Stimulated activated CD4-positive, alpha-beta T cell treated with anti-CD3 and anti-CD28 coated beads, Interleukin-1b, Interleukin-23, amount 100 ng/mL, for 1 hour (primary cell): ENCODE results near the gene ZSCAN12.
"Not testable (repeated sequence)": the region's sequence is repeated elsewhere in the genome, so short reads cannot be mapped to it uniquely, and the experiment has no call there.

Experiments
- DNase-seq, 2 donors: peaks; one replicate each; pipeline ENCODE4 v3.0.0-alpha.2; 2020; ENCODE audit warnings: low read depth in 2 of 2

The ZSCAN12 gene

DNA sequence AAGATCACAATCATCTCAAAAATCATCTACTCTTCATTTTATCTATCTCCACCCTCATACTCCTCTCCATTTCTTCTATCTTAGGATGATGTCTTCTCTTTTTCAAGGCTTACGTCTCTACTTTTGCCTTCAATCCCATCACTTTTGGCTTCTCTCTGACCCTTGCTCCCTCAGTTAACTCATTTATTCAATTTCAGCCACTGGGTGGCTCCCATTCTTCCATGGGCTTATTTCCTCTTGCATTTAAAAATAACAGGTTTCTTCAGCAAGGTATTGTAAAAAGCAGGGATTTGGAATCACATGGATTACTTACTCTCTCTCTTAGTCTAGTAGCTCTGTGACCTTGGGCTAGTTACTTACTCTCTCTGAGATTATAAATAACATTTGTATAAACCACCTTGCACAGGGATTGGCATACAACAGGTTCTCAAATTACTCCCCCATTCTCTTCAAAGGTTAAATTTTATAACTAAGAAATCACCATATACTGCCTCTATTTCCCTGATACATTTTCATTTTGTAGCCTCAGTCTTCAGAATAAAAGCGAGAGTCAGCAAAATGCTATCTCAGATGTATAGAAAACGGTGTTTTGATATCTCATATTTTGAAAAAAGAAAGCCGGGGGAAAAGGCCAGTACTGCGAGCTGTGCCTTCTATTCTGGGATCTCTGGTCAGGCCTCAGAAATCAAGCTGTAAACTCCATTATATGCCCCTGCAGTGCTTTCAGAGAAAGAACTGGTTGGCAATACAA lies 5.5 kb downstream of the ZSCAN12 start:
- DNase-seq: no peak

DNA sequence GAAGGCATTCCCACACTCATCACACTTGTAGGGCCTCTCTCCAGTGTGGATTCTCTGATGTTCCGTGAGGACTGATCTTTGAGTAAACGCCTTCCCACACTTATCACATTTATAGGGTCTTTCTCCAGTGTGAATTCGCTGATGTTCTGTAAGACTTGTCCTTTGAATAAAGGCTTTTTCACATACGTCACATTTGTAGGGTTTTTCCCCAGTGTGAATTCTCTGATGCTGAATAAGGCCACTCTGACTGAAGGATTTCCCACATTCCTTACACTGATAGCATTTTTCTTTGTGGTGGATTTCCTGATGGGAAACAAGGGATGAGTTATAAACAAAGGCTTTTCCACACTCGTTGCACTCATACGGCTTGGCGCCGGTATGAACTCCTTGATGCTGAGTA lies 8.9 kb downstream of the ZSCAN12 start:
- DNase-seq: no peak

DNA sequence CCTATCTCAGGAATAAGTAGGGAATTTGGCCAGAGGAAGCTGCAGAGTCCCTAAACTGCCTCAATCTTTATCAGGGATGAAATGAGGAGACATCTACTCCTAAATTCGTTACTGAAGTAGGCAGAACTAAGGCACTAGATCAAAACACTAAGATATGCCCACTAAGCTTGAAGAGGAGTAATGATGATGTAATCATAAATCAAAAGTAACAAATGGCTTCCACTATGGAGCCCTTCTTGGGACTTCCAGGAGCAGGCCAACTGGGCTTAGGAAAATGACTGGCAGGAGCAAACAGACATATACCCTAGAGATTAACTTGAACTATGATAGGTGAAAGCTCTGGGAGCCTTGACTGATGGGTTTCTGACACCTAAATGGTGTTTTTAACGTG lies 15.4 kb downstream of the ZSCAN12 start:
- no peak for DNase-seq

DNA sequence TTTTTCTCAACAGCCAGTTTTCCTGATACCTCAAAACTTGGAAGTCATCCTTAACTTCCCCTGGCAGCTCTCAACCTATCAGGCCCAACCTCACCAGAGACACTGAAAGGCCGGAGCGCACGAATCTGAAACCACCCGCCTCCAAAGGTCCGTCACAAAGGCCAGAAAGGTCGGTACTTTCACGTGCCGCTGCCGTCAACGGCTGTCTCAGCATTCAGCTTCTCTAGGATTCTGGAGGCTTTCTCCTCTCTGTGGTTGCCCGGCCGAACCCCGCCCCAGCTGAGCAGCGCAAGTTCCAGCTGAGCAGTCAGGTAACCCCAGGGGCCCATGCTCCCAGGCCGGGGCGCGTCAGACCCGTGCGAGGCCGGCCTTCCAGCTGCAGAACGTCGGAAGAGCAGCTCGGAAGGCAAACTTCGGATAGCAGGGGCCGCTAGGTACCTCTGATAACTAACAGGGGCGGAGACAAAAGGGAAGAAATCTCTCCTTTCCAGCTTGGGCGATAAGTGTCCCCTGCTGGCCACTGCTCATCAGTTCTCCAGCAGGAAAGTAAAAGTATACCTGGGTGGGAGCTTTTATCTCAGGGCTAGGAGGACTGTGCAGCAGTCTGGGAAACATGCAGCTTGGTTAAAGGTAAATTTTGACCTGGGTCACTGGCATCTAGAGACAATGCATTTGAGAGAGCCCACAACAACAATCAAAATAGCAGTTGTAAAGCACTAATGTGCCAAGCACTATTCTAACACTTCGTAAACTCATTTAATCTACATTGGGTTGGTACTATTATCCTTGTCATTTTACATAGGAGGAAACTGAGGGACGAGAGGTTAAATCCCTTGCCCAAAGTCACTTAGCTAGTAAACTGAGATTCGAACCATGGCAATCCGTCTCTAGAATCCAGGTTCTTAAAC lies 16.1 kb downstream of the ZSCAN12 start:
- DNase-seq: peak in 1 of 2 donors; percentile 4

GRCh38 chr6:28380381-28380780 lies 19.2 kb downstream of the ZSCAN12 start:
- DNase-seq: no peak

GRCh38 chr6:28378644-28379043 lies 20.9 kb downstream of the ZSCAN12 start:
- no peak for DNase-seq

- no peak for DNase-seq
Measured at GRCh38 chr6:28377879-28378278, 21.7 kb downstream of the ZSCAN12 start.

GRCh38 chr6:28373925-28374324 lies 25.6 kb downstream of the ZSCAN12 start:
- no peak for DNase-seq

DNA sequence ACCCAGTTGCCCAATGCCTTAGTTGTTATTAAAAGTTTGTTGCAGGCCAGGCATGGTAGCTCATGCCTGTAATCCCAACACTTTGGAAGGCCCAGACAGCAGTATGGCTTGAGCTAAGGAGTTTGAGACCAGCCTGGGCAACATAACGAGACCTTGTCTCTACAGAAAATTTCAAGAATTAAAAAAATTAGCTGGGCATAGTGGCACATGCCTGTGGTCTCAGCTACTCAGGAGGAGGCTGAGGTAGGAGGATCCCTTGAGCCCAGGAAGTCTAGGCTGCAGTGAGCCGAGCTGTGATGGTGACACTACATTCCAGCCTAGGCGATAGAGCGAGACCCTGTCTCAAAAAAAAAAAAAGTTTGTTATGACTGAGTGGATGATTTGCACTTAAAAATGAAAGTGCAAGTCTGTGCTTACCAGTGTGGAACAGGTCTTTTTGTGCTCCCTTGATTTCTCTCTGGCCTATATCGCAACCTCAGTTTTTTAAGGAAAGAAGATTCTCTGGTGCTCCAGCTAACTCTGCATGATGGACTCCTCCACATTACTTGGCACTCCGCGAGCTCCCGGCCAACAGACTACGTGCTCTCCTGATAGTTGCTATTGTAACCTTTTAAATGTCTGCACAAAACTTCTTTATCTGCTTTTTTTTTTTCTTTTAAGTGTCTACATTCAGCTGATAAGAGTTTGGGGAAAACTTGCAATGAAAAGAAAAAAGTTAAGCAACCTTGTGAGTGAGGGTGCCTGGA lies 27.7 kb downstream of the ZSCAN12 start:
- no peak for DNase-seq

DNA sequence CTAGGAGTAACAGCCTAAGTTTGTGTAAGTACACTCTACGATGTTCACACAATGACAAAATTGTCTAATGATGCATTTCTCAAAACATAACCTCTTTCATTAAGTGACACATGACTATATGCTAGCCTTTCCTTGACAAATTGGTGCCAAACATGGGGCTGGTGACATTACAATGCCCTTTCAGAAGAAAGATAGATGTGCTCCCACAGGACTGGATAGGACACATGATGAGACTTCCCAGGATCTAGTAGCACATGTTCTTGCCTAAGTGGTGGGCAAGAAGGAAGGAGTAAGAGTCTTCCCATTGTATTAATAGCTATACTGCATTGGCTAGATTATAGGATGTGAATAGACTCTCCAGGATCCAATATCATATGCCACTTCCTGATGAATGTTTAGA lies 28.3 kb downstream of the ZSCAN12 start:
- DNase-seq: no peak

DNA sequence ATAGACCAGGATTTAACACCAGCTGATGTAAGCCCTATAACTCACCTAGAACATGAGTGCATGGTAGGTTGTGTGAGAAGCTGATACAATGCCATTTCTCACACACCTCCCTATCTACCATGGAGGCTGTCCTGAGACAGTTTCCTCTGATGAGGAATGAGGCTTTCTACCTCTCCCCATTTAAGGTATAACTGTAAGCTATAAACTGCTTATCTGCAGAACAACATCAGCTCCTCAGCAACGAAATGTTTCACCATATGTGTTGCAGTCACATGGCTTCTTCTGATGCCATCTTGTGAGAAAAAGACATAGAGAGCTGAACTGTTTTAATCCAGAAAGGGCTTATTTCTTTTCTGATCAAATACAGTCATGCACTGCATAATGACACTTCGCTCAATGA lies 29.1 kb downstream of the ZSCAN12 start:
- no peak for DNase-seq

GRCh38 chr6:28369463-28369862 lies 30.1 kb downstream of the ZSCAN12 start:
- no peak for DNase-seq

DNA sequence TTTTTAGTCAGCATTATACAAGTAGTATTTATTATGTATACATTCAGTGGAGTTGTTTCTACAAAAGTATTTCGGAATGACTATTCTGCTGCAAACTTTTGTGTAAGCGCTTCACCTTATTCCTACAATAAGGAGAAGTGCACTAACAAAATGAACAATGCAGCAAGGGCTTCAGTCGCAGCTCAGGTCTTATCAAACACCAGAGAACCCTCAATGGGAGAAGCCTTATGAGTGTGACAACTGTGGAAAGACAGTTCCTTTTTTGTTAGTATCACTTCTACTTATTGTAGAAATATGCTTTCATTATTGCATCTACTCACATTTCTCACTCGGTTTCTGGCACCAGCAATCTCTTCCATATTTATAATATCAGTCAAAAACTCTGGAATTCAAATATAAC lies 31.0 kb downstream of the ZSCAN12 start:
- DNase-seq: no peak

DNA sequence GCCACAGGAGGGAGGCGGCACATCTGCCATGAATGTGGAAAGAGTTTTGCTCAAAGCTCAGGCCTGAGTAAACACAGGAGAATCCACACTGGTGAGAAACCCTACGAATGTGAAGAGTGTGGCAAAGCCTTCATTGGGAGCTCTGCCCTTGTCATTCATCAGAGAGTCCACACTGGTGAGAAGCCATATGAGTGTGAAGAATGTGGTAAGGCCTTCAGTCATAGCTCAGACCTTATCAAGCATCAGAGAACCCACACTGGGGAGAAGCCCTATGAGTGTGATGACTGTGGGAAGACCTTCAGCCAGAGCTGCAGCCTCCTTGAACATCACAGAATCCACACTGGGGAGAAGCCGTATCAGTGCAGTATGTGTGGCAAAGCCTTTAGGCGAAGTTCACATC lies 34.0 kb downstream of the ZSCAN12 start:
- DNase-seq: not testable (repeated sequence)

GRCh38 chr6:28360961-28361360 lies 38.6 kb downstream of the ZSCAN12 start:
- DNase-seq: no peak

- DNase-seq: not testable (repeated sequence)
Measured at GRCh38 chr6:28359562-28359961, 40.0 kb downstream of the ZSCAN12 start.

GRCh38 chr6:28357036-28357435 lies 42.5 kb downstream of the ZSCAN12 start:
- no peak for DNase-seq

GRCh38 chr6:28356666-28357020 lies 42.9 kb downstream of the ZSCAN12 start:
- DNase-seq: no peak

DNA sequence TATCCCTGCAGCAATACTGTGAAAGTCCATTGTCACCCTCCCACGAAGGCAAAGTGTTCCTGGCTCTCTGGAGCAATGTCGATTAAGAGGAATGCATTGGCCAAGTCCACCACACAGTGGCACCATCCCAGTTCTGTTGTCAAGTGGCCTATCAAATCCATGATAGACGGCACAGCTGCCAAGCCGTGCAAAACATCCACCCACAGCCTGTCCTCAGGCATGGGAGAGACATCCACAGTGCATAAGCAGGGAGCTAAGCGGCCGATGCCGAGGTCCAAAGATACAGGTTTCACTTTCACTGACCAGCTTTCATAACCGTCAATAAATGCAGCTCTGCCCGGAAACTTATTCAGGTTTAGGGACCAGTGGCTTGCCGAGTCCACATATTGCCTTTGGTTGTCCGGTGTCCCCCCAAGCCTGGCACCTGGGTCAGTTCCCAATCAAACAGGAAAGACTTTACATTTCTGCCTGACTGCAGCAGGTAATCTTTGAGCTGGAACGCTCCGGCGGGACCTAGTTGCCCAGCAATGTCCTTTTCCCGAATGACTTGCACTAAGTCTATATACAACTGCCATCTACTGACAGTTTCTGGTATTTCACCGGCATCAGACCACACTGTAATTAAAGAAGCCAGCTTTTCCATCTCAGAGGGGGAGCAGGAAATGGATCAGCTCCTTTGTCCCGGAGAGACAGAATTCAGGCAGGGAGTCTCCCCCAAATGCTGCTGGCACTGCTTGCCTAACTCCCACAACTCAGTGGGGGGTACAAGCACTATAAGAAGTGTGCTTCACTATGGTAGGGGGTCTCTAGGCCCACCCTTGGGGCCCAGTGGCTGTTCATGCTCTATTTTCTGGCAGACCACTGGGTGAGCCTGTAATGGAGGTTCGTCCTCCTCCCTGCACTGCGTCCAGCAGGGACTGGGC lies 43.5 kb downstream of the ZSCAN12 start:
- DNase-seq: peak; percentile 23 to 32

GRCh38 chr6:28354688-28355554 lies 44.6 kb downstream of the ZSCAN12 start:
- DNase-seq: no peak
